ENCODE results near the gene YJU2. TPM values are rescaled to one million over a fixed set of nuclear protein-coding genes. Genes with fewer than 3 reads are reported as not detected.

YJU2 gene
- total and polyA plus RNA-seq, 2 of the 8 experiments (the other 6 are each of a cell fraction or from before 2014, with no cell fraction given), result 26.8 to 27.7 TPM

- POLR2A ChIA-PET (ENCODE audit: partially characterized antibody), result interaction anchor here (1.2 to 1.4 kb wide), 2 partner anchors 12 to 256 kb away, joined by 3 to 5 read pairs; partner anchors contain the start of genes EBI3 and EEF2
- H2AK5ac ChIP-seq (ENCODE audit: low read depth, low read length), result no peak overlapping the region
- H2BK20ac ChIP-seq (ENCODE audit: low read length), result no peak overlapping the region
- H3K36me3 ChIP-seq (ENCODE audit: control insufficient read depth in 2 of 4, insufficient read depth in 4 of 4, low read length in 3 of 4), result no peaks in the 10 kb centered on the region
- H3K4me1 ChIP-seq (replicated peaks in 1 of 4; ENCODE audit: control insufficient read depth in 3 of 4, insufficient read depth in 4 of 4, low read length in 3 of 4), result no peaks in the 10 kb centered on the region
- no peak overlapping the region for H3K14ac ChIP-seq (ENCODE audit: insufficient read length)
- H4K91ac ChIP-seq (replicated peaks; ENCODE audit: insufficient read length, low read length), result no peak overlapping the region
- H4K5ac ChIP-seq (ENCODE audit: insufficient read length, low read depth, low read length), result no peak overlapping the region
- H3K27ac ChIP-seq (ENCODE audit: low read depth, low read length), result no peak overlapping the region
- H4K8ac ChIP-seq (ENCODE audit: extremely low read depth, insufficient read depth, low read length), result no peak overlapping the region
- CTCF ChIA-PET (ENCODE audit: partially characterized antibody), result interaction anchor here (0.7 to 5.3 kb wide), 6 partner anchors 8 to 173 kb away, joined by 3 to 25 read pairs (median 4); partner anchors contain the start of gene SH3GL1
- no peak overlapping the region for H2AFZ ChIP-seq (ENCODE audit: low read length)
- peaks cover 0 to 6% of the 10 kb centered on the region in 2 experiments; a peak in 2 of 4 replicates for H3K9me3 ChIP-seq (ENCODE audit: insufficient read depth in 2 of 2, low read depth in 1 of 2, low read length in 1 of 2)
- no peaks in the 10 kb centered on the region; the same call in 1 of the 2 replicates for H3K23me2 ChIP-seq (ENCODE audit: low read depth, low read length)
- no peaks in the 10 kb centered on the region; a peak in 1 of 7 replicates for H3K27me3 ChIP-seq (replicated peaks in 1 of 4; ENCODE audit: control insufficient read depth in 3 of 4, extremely low read depth in 1 of 4, insufficient read depth in 3 of 4, low read length in 3 of 4)
- no peak overlapping the region for H3K4me2 ChIP-seq (ENCODE audit: insufficient read depth in 1 of 2, low read depth in 2 of 2, low read length in 2 of 2)
- H3K4me3 ChIP-seq (ENCODE audit: extremely low read depth in 1 of 4, insufficient read depth in 2 of 4, low read depth in 3 of 4, low read length in 4 of 4), result no peak overlapping the region
- no peak overlapping the region for H2BK5ac ChIP-seq (ENCODE audit: low read depth, low read length)
- no peak for TF ChIP-seq PHF8 (conservative IDR thresholded peaks at IDR 0.05; ENCODE audit: low read depth, low read length)
- no peak for TF ChIP-seq E2F6 (IDR thresholded peaks at IDR 0.05)
- 83% methylated on average over 5 of the region's 5 CpGs; no CpG with 5 or more reads in 1 of the 2 experiments for WGBS, 2 experiments (ENCODE audit: extremely low coverage in 1 of 2, insufficient coverage in 1 of 2, insufficient read length in 1 of 2, insufficient replicate concordance in 2 of 2, low coverage in 1 of 2, low lambda C conversion rate in 2 of 2, missing lambda C conversion rate in 1 of 2)
- no peaks in the 10 kb centered on the region for H3K79me1 ChIP-seq (ENCODE audit: low read depth, low read length)
- H3K4ac ChIP-seq (replicated peaks; ENCODE audit: insufficient read length, low read depth, low read length), result no peak overlapping the region
- H4K20me1 ChIP-seq (replicated peaks in 1 of 2; ENCODE audit: control insufficient read depth in 1 of 2, insufficient read depth in 2 of 2, low read length in 2 of 2), result no peaks in the 10 kb centered on the region
- no peaks in the 10 kb centered on the region for H3K79me2 ChIP-seq (ENCODE audit: control insufficient read depth in 1 of 2, insufficient read depth in 2 of 2, low read length in 2 of 2)
- no peak overlapping the region for H3K18ac ChIP-seq (ENCODE audit: extremely low read depth, low read length)
- H3K56ac ChIP-seq (replicated peaks; ENCODE audit: insufficient read length, low read depth, low read length), result no peak overlapping the region
- H2BK120ac ChIP-seq (replicated peaks; ENCODE audit: low read depth, low read length), result no peak overlapping the region
- no peak overlapping the region for H3K23ac ChIP-seq (ENCODE audit: insufficient read length)
- H2BK15ac ChIP-seq (ENCODE audit: low read length), result no peak overlapping the region
- no peak for FAIRE-seq
- no peak overlapping the region for H3K9ac ChIP-seq (replicated peaks in 1 of 4; ENCODE audit: extremely low read depth in 1 of 4, low read depth in 3 of 4, low read length in 3 of 4)
- DNase-seq (ENCODE audit: low read depth in 1 of 2, low spot score in 2 of 2), result no peak
- no peak overlapping the region for H2BK12ac ChIP-seq (ENCODE audit: low read depth, low read length)
Observed at GRCh38 chr19:4241824-4242430, 5.0 kb upstream of the YJU2 start.
